Measurements from ENCODE around the gene SETD4. TPM values are rescaled to one million over a fixed set of nuclear protein-coding genes. Genes with fewer than 3 reads are reported as not detected.

The SETD4 gene
- total and polyA plus RNA-seq, 2 of the 13 experiments (the other 11 are each of a cell fraction or from before 2014, with no cell fraction given), result 7.1 to 14.4 TPM

DNA sequence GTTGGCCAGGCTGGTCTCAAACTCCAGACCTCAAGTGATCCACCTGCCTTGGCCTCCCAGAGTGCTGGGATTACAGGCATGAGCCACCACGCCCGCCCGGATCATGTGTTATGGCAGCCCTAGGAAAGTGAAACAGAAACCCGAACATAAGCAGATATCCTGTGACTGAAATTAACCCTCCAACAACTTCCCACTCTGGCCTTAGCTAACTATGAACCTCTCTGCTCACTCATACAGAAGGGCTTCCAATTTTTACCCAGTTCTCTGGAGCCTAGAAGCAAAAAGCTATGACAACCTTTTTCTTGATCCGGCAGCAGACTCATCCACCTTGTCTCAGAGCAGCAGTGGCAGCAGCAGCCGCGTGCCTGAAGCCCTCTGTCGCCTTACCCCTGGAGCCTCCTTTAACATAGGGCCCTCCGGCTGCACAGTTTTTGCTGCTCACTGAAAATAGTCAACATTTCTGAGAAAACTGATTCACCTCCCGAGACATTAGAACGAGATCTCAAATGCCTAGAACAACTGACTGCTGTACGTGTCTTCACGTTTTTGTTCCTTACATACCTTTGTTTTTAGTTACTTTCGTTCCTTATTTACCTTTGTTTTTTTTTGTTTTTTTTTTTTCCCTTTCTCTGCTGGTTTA lies 18.8 kb upstream of the SETD4 start (continued):
- no peak for TF ChIP-seq PAWR (CRISPR knock-in tag; IDR thresholded peaks at IDR 0.05; ENCODE audit: borderline replicate concordance)
- TF ChIP-seq, protein P1, sequence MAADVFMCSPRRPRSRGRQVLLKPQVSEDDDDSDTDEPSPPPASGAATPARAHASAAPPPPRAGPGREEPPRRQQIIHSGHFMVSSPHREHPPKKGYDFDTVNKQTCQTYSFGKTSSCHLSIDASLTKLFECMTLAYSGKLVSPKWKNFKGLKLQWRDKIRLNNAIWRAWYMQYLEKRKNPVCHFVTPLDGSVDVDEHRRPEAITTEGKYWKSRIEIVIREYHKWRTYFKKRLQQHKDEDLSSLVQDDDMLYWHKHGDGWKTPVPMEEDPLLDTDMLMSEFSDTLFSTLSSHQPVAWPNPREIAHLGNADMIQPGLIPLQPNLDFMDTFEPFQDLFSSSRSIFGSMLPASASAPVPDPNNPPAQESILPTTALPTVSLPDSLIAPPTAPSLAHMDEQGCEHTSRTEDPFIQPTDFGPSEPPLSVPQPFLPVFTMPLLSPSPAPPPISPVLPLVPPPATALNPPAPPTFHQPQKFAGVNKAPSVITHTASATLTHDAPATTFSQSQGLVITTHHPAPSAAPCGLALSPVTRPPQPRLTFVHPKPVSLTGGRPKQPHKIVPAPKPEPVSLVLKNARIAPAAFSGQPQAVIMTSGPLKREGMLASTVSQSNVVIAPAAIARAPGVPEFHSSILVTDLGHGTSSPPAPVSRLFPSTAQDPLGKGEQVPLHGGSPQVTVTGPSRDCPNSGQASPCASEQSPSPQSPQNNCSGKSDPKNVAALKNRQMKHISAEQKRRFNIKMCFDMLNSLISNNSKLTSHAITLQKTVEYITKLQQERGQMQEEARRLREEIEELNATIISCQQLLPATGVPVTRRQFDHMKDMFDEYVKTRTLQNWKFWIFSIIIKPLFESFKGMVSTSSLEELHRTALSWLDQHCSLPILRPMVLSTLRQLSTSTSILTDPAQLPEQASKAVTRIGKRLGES (CRISPR knock-in tag; IDR thresholded peaks at IDR 0.05; ENCODE audit: borderline replicate concordance), result no peak
- no peak for TF ChIP-seq ZFP62 (CRISPR knock-in tag; IDR thresholded peaks at IDR 0.05)
- TF ChIP-seq PITX1 (CRISPR knock-in tag; IDR thresholded peaks at IDR 0.05), result 0 out of 2 replicates have a peak, but pooled peaks have one; percentile 50
- TF ChIP-seq, protein P2, sequence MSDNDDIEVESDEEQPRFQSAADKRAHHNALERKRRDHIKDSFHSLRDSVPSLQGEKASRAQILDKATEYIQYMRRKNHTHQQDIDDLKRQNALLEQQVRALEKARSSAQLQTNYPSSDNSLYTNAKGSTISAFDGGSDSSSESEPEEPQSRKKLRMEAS (IDR thresholded peaks at IDR 0.05), result peak; percentile 54
- peak; percentile 64; the same call in 1 of the 2 replicates for TF ChIP-seq ZNF292 (CRISPR knock-in tag; IDR thresholded peaks at IDR 0.05; ENCODE audit: borderline replicate concordance, low read depth)
- no peak for TF ChIP-seq ELF4 (CRISPR knock-in tag; IDR thresholded peaks at IDR 0.05; ENCODE audit: borderline replicate concordance)
- TF ChIP-seq ZSCAN31 (CRISPR knock-in tag; IDR thresholded peaks at IDR 0.05; ENCODE audit: low read depth), result no peak
- TF ChIP-seq ZBTB7A (CRISPR knock-in tag; IDR thresholded peaks at IDR 0.05), result no peak
- TF ChIP-seq NR2F1 (CRISPR knock-in tag; IDR thresholded peaks at IDR 0.05), result no peak
- TF ChIP-seq SKI (IDR thresholded peaks at IDR 0.05; ENCODE audit: partially characterized antibody), result no peak
- TF ChIP-seq ZFY (CRISPR knock-in tag; IDR thresholded peaks at IDR 0.05), result 0 out of 2 replicates have a peak, but pooled peaks have one; percentile 29
- no peak for TF ChIP-seq ZEB1 (IDR thresholded peaks at IDR 0.05; ENCODE audit: insufficient replicate concordance, low read depth)
- TF ChIP-seq, protein P3, sequence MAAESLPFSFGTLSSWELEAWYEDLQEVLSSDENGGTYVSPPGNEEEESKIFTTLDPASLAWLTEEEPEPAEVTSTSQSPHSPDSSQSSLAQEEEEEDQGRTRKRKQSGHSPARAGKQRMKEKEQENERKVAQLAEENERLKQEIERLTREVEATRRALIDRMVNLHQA (CRISPR knock-in tag; IDR thresholded peaks at IDR 0.05), result no peak
- TF ChIP-seq ASH2L (IDR thresholded peaks at IDR 0.05; ENCODE audit: insufficient read length, low read depth, low read length), result no peak
- TF ChIP-seq ZBTB3 (CRISPR knock-in tag; IDR thresholded peaks at IDR 0.05; ENCODE audit: borderline replicate concordance, low read depth), result no peak
- TF ChIP-seq NR3C1 (CRISPR knock-in tag; IDR thresholded peaks at IDR 0.05), result no peak
- no peak for TF ChIP-seq TARDBP (CRISPR knock-in tag; IDR thresholded peaks at IDR 0.05)
- TF ChIP-seq, protein P4, sequence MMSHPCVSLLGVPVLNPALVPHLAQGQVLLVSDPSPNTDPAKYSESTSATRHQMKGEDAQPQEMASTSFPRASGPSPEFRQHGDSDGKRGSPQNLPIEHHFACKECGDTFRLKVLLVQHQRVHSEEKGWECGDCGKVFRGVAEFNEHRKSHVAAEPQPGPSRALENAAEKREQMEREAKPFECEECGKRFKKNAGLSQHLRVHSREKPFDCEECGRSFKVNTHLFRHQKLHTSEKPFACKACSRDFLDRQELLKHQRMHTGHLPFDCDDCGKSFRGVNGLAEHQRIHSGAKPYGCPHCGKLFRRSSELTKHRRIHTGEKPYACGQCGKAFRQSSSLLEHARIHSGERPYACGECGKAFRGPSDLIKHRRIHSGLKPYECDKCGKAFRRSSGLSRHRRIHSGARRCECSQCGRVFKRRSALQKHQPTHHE (CRISPR knock-in tag; IDR thresholded peaks at IDR 0.05; ENCODE audit: borderline replicate concordance), result no peak
- TF ChIP-seq ISX (CRISPR knock-in tag; conservative IDR thresholded peaks at IDR 0.05), result no peak
- TF ChIP-seq JUN (CRISPR knock-in tag; IDR thresholded peaks at IDR 0.05), result no peak
- TF ChIP-seq ZNF232 (CRISPR knock-in tag; IDR thresholded peaks at IDR 0.05; ENCODE audit: borderline replicate concordance), result no peak
- TF ChIP-seq ZFX (CRISPR knock-in tag; IDR thresholded peaks at IDR 0.05; ENCODE audit: low read depth), result peak; percentile 38; the same call in 1 of the 2 replicates
- TF ChIP-seq ZNF766 (CRISPR knock-in tag; IDR thresholded peaks at IDR 0.05; ENCODE audit: borderline replicate concordance), result 0 out of 2 replicates have a peak, but pooled peaks have one; percentile 44
- no peak for TF ChIP-seq ZKSCAN1 (IDR thresholded peaks at IDR 0.05; ENCODE audit: low read length)
- no peak for TF ChIP-seq ZNF432 (CRISPR knock-in tag; IDR thresholded peaks at IDR 0.05; ENCODE audit: borderline replicate concordance)
- no peak for TF ChIP-seq ZNF781 (CRISPR knock-in tag; IDR thresholded peaks at IDR 0.05; ENCODE audit: borderline replicate concordance, not compliant biosample characterization)

Data from HepG2 (cell line).